Activated T-cell treated with anti-CD3 and anti-CD28 coated beads, Interleukin-2, amount 50 U/mL, for 4 hours (primary cell): ENCODE measurements around the gene GNPTG. TPM values are rescaled to one million over a fixed set of nuclear protein-coding genes. Genes with fewer than 3 reads are reported as not detected.

ENCODE experiments used
- ATAC-seq, 2 donors: fragments of 200-7000 bp; cut with Tn5 transposase; one replicate each; pipeline ENCODE4 v1.10.0; 2021
- DNase-seq: peaks from one replicate; pipeline ENCODE4 v3.0.0-alpha.2; 2020
- H3K27me3 Mint-ChIP-seq: one replicate; pipeline ENCODE4 v1.8.0; 2021; ENCODE audit warnings: low read depth, mixed read lengths
- H3K36me3 Mint-ChIP-seq: one replicate; pipeline ENCODE4 v1.8.0; 2022; ENCODE audit warnings: mixed read lengths; ENCODE audit not compliant: insufficient read depth
- H3K4me1 Mint-ChIP-seq: one replicate; pipeline ENCODE4 v1.8.0; 2021; ENCODE audit warnings: low read depth, mixed read lengths
- H3K4me3 Mint-ChIP-seq: one replicate; pipeline ENCODE4 v1.8.0; 2021; ENCODE audit warnings: mild to moderate bottlenecking, moderate library complexity, mixed read lengths
- H3K9me3 Mint-ChIP-seq: one replicate; pipeline ENCODE4 v1.8.0; 2021; ENCODE audit warnings: mixed read lengths
- total RNA-seq, 3 donors: library from RNA; stranded (reverse); gene quantifications; one replicate each; pipeline ENCODE4 v1.2.1, GENCODE V29; 2021

GNPTG gene
- total RNA-seq, 3 donors from 2014 or later, result 21.8 to 27.4 (median 23.1) TPM

DNA sequence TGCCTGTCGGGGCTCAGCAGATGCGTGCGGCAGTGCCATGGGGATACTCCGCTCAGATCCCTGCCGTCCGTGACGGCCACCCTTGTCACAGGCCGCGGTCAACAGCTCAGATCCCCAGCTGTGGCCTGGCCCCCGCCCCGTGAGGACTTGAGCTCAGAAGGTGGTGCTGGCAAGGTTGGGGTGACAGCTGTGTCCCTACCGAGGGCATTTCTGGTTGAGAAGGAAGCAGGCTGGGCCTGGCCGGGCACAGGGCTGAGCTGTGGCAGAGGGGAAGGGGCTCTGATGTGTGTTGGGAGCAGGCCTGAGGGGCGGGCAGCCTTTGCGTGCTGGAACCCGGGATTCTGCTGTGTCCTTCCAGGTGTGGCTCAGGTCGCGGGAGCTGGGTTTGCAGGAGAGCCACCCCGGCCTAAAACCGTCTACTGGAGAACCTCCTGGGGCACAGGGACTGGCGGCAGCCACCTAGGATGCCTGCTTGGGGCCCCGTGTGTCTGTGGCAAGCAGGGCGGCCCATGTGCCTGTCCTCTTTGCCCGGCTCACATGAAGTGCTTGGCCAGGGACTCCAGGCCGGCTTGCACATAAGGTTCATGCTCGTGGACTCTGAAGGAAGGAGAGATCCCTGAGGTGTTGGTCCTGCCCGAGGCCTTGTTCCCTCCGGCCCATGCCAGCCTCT is 37.2 kb upstream of the GNPTG start:
- Mint-ChIP-seq H3K4me3 (no peak overlapping the region), H3K4me1 (peaks cover 42% of the 10 kb centered on the region), H3K9me3 (no peaks in the 10 kb centered on the region), H3K27me3 (no peaks in the 10 kb centered on the region), H3K36me3 (peaks cover 37% of the 10 kb centered on the region)
- DNase-seq (no peak), ATAC-seq (no peak)

DNA sequence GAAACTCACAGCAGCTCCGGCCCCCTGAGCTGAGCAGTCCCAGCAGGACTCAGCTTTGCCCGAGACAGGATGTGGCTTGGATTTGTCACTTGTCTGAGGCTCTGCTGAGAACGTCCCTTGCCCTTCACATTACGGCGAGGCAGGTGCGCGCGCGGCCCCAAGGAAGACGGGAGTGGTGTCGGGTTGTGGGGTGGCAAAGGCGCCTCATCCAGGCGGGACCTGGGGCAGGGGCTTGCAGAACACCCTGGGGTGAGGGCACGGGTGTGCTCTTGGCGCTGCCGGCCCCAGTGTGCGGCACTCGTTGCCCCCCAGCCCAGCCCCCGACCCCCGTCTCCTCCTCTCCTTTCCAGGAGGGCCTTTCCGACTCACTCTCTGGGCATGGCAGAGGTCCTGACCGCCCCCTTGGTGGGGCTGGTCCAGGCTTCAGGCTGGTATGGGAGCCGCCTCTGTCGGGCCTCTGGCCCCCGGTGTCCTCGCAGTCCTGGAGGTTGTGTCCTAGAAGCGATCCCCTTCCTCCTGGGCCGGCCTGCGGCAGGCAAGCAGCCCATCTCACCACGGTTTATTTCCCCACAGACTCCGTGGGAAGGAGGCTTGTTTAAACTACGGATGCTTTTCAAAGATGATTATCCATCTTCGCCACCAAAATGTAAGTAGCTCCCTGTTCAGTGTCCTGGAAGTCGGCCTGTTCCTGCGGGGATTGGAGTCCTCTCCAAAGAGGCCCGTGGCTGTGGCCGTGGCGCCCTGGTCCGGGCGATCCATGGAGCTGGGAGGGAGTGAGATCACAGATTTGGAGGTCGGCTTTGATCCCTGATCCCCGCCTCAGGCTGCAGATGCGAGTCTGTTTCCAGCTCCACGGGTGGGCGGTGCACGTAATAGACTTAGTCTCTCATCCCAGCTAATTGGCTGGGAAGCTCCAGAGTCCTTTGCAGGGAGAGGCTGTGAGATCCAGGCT is 36.4 kb upstream of the GNPTG start:
- no peak for ATAC-seq
- Mint-ChIP-seq H3K9me3 (no peaks in the 10 kb centered on the region), H3K4me1 (peaks cover 39% of the 10 kb centered on the region), H3K27me3 (no peaks in the 10 kb centered on the region), H3K36me3 (peaks cover 39% of the 10 kb centered on the region), H3K4me3 (no peak overlapping the region)
- no peak for DNase-seq

DNA sequence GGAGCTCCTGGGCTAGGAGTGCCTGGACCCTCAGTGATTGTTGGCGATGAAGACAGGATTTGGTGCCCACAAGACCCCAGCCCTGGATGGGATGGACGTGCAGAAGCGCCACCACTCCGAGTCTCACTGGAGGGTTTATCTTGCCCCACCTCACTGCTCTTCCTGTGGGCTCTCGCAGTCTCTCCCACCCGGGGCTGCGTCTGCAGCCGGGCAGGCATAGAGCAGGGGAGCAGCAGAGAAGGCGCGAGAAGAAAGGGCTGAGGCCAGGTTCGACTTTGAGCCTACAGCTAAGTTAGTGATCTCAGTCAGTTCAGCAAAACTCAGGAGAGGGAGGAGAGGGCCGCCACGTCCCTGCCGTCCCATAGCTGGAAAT is 35.7 kb upstream of the GNPTG start:
- peaks cover 32% of the 10 kb centered on the region for H3K4me1 Mint-ChIP-seq
- no peak for DNase-seq
- H3K4me3 Mint-ChIP-seq, result no peak overlapping the region
- H3K36me3 Mint-ChIP-seq, result peaks cover 35% of the 10 kb centered on the region
- no peak for ATAC-seq
- H3K9me3 Mint-ChIP-seq, result no peaks in the 10 kb centered on the region
- no peaks in the 10 kb centered on the region for H3K27me3 Mint-ChIP-seq

GRCh38 chr16:1317479-1318267 is 34.1 kb upstream of the GNPTG start:
- H3K9me3 Mint-ChIP-seq, result no peaks in the 10 kb centered on the region
- ATAC-seq (no peak), DNase-seq (no peak)
- no peak overlapping the region for H3K4me3 Mint-ChIP-seq
- H3K36me3 Mint-ChIP-seq, result peaks cover 34% of the 10 kb centered on the region
- H3K4me1 Mint-ChIP-seq, result peaks cover 17% of the 10 kb centered on the region
- H3K27me3 Mint-ChIP-seq, result no peaks in the 10 kb centered on the region

DNA sequence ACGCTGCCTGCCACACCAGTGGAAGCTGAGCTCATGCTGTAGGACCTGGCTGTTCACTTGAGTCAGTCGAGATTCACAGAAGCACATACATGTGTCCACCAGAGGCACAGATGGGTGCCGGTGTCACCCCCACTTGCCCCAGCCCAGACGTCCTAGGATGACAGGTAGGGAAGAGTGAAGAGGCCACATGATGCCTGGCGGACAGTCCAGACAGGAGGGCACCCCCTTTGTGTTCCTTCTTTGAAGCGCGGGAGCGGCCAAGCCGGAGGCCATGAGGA is 33.5 kb upstream of the GNPTG start:
- Mint-ChIP-seq H3K4me1 (peaks cover 12% of the 10 kb centered on the region), H3K9me3 (no peaks in the 10 kb centered on the region), H3K4me3 (no peak overlapping the region), H3K36me3 (peaks cover 32% of the 10 kb centered on the region), H3K27me3 (no peaks in the 10 kb centered on the region)
- no peak for ATAC-seq
- DNase-seq, result no peak

- H3K36me3 Mint-ChIP-seq, result peaks cover 34% of the 10 kb centered on the region
- no peak overlapping the region for H3K4me3 Mint-ChIP-seq
- no peaks in the 10 kb centered on the region for H3K9me3 Mint-ChIP-seq
- ATAC-seq (no peak), DNase-seq (no peak)
- H3K4me1 Mint-ChIP-seq, result peaks cover 5% of the 10 kb centered on the region
- no peaks in the 10 kb centered on the region for H3K27me3 Mint-ChIP-seq
Measured at GRCh38 chr16:1319041-1319440, 32.7 kb upstream of the GNPTG start.

DNA sequence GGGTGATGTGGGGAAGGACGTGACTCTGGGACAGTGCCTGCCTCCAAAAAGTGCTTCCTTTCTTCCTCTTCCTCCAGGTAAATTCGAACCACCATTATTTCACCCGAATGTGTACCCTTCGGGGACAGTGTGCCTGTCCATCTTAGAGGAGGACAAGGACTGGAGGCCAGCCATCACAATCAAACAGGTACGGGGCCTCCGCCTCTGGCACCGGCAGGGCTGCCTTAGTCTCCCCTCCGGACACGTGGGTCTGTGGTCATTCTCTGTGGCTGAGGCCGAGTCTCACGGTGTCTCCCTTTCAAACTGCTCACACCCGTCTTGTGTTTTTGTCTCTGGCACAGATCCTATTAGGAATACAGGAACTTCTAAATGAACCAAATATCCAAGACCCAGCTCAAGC is 31.6 kb upstream of the GNPTG start:
- no peaks in the 10 kb centered on the region for H3K4me1 Mint-ChIP-seq
- H3K27me3 Mint-ChIP-seq, result no peaks in the 10 kb centered on the region
- H3K9me3 Mint-ChIP-seq, result no peaks in the 10 kb centered on the region
- H3K4me3 Mint-ChIP-seq, result no peak overlapping the region
- H3K36me3 Mint-ChIP-seq, result peaks cover 34% of the 10 kb centered on the region
- ATAC-seq, result no peak
- DNase-seq, result no peak

DNA sequence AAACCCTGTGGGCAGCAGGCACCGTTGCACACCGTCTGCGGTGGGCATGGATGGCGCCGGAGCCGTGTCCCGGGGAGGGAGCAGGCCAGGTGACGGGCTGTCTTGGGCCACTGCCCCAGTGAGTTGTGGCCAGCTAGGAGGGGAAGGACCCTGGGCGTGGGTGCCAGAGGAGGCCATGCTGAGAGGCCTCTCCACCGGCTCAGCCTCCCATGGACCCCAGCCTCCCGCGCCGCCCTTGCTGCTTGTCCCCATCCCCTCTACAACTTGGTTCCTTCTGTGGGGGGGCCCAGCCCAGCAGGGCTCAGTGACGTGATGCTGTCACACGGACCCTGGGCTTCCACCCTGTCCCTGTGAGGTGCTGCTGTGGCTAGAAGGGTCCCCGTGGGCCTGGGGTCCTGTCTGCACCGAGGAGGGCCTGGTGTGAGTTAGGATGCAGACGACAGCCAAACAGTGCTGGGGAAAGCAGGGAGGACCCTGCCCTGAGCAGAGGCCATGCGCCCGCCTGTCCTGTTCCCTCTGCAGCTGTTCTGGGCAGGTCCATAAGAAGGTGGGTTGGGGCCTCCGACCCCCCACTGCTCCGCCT is 31.0 kb upstream of the GNPTG start:
- H3K4me3 Mint-ChIP-seq, result no peak overlapping the region
- no peaks in the 10 kb centered on the region for H3K27me3 Mint-ChIP-seq
- no peak for DNase-seq
- ATAC-seq, result no peak
- H3K4me1 Mint-ChIP-seq, result no peaks in the 10 kb centered on the region
- peaks cover 30% of the 10 kb centered on the region for H3K36me3 Mint-ChIP-seq
- no peaks in the 10 kb centered on the region for H3K9me3 Mint-ChIP-seq

GRCh38 chr16:1322407-1322806 is 29.3 kb upstream of the GNPTG start:
- no peak overlapping the region for H3K4me3 Mint-ChIP-seq
- H3K4me1 Mint-ChIP-seq, result no peaks in the 10 kb centered on the region
- no peak for ATAC-seq

GRCh38 chr16:1323296-1324239 is 28.2 kb upstream of the GNPTG start:
- Mint-ChIP-seq H3K9me3 (no peaks in the 10 kb centered on the region), H3K27me3 (no peaks in the 10 kb centered on the region), H3K4me1 (no peaks in the 10 kb centered on the region), H3K4me3 (no peak overlapping the region), H3K36me3 (peaks cover 16% of the 10 kb centered on the region)
- no peak for ATAC-seq
- no peak for DNase-seq

More at GRCh38 chr16:1322407-1322806, 29.3 kb upstream of the GNPTG start:
- Mint-ChIP-seq H3K27me3 (no peaks in the 10 kb centered on the region), H3K9me3 (no peaks in the 10 kb centered on the region), H3K36me3 (peaks cover 23% of the 10 kb centered on the region)
- no peak for DNase-seq

DNA sequence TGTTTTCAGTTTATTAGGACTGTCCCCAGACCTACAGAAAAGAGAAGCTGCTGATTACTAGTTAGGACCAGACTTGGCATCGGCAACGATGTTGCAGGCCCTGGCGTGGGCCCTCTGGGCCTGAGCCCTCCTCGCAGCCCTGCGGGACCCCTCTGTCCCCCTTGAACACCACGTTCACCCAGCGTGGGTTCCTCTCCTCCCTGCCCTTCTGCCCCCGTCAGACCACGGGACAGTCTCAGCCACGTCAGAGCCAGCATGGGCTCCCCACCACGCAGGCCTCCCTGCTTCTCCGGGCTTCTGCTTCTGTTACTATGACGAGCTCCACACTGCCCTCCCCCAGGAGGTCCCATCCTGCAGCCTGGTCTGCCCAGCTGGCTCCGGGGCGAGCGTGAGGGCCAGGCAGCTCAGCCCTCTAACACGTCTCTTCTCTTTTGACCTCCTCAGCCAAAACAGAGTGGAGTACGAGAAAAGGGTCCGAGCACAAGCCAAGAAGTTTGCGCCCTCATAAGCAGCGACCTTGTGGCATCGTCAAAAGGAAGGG is 27.4 kb upstream of the GNPTG start:
- no peaks in the 10 kb centered on the region for H3K4me1 Mint-ChIP-seq
- H3K27me3 Mint-ChIP-seq, result no peaks in the 10 kb centered on the region
- no peak overlapping the region for H3K4me3 Mint-ChIP-seq
- H3K9me3 Mint-ChIP-seq, result no peaks in the 10 kb centered on the region
- ATAC-seq (no peak), DNase-seq (no peak)
- peaks cover 14% of the 10 kb centered on the region for H3K36me3 Mint-ChIP-seq

DNA sequence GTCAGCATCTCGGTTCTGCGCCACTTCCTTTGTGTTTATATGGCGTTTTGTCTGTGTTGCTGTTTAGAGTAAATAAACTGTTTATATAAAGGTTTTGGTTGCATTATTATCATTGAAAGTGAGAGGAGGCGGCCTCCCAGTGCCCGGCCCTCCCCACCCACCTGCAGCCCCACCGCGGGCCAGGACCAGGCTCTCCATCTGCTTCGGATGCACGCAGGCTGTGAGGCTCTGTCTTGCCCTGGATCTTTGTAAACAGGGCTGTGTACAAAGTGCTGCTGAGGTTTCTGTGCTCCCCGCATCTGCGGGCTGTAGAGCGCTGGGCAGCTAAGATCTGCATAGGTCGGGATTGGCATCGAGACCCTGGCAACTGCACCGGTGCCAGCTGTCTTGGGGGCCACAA is 26.5 kb upstream of the GNPTG start:
- DNase-seq (no peak), ATAC-seq (no peak)
- H3K9me3 Mint-ChIP-seq, result no peaks in the 10 kb centered on the region
- no peaks in the 10 kb centered on the region for H3K27me3 Mint-ChIP-seq
- no peaks in the 10 kb centered on the region for H3K4me1 Mint-ChIP-seq
- H3K4me3 Mint-ChIP-seq, result no peak overlapping the region
- peaks cover 8% of the 10 kb centered on the region for H3K36me3 Mint-ChIP-seq

GRCh38 chr16:1325673-1326371 is 25.9 kb upstream of the GNPTG start:
- Mint-ChIP-seq H3K36me3 (peaks cover 6% of the 10 kb centered on the region), H3K27me3 (no peaks in the 10 kb centered on the region), H3K4me3 (no peak overlapping the region), H3K4me1 (no peaks in the 10 kb centered on the region), H3K9me3 (no peaks in the 10 kb centered on the region)
- DNase-seq (no peak), ATAC-seq (peak; percentile 12 to 20)
